HEK293T (cell line): ENCODE results near the gene EMSY.
"Not testable (repeated sequence)": the region's sequence is repeated elsewhere in the genome, so short reads cannot be mapped to it uniquely, and the experiment has no call there.

ENCODE experiments used
- CTCF ChIA-PET: fragments of 350-600 bp; formaldehyde crosslinking; extraction: SDS; loops from one replicate; lab custom pipeline; 2021; ENCODE audit warnings: antibody characterized with exemption, inconsistent platforms; lab: Yijun Ruan, JAX
- POLR2A ChIA-PET: fragments of 350-600 bp; formaldehyde crosslinking; extraction: SDS; loops from one replicate; lab custom pipeline; 2020; ENCODE audit warnings: antibody characterized with exemption, inconsistent platforms; lab: Yijun Ruan, JAX
- DNase-seq: peaks from one replicate; pipeline ENCODE4 v3.0.0; 2012; ENCODE audit warnings: mixed read lengths; ENCODE audit errors: extremely low spot score
- ARNT ChIP-seq: fragments of 450-650 bp; IDR thresholded peaks from 2 replicates; pipeline ENCODE4 v1.6.1; 2017; ENCODE audit warnings: mild to moderate bottlenecking
- BHLHE40 ChIP-seq: fragments of 450-650 bp; IDR thresholded peaks from 2 replicates; pipeline ENCODE4 v1.6.1; 2016; ENCODE audit warnings: mild to moderate bottlenecking, moderate library complexity, borderline replicate concordance
- CTBP1 ChIP-seq: fragments of 450-650 bp; IDR thresholded peaks from 2 replicates; pipeline ENCODE4 v1.6.1; 2016; ENCODE audit warnings: borderline replicate concordance
- ELF4 ChIP-seq: fragments of 450-650 bp; IDR thresholded peaks from 2 replicates; pipeline ENCODE4 v1.6.1; 2017; ENCODE audit warnings: antibody characterized with exemption
- FOXA1 ChIP-seq: fragments of 450-650 bp; IDR thresholded peaks from 2 replicates; pipeline ENCODE4 v1.6.1; 2016; ENCODE audit warnings: mild to moderate bottlenecking
- FOXK2 ChIP-seq: fragments of 450-650 bp; IDR thresholded peaks from 2 replicates; pipeline ENCODE4 v1.6.1; 2016; ENCODE audit warnings: mild to moderate bottlenecking
- FOXM1 ChIP-seq: fragments of 450-650 bp; IDR thresholded peaks from 2 replicates; pipeline ENCODE4 v1.6.1; 2017; ENCODE audit warnings: mild to moderate bottlenecking, borderline replicate concordance
- HDGF ChIP-seq: fragments of 450-650 bp; IDR thresholded peaks from 2 replicates; pipeline ENCODE4 v1.6.1; 2017; ENCODE audit warnings: antibody characterized with exemption, borderline replicate concordance
- L3MBTL2 ChIP-seq: fragments of 450-650 bp; conservative IDR thresholded peaks from 2 replicates; pipeline ENCODE4 v1.6.1; 2016; ENCODE audit warnings: mild to moderate bottlenecking
- LEF1 ChIP-seq: fragments of 450-650 bp; IDR thresholded peaks from 2 replicates; pipeline ENCODE4 v1.6.1; 2017; ENCODE audit warnings: mild to moderate bottlenecking, borderline replicate concordance
- NFRKB ChIP-seq: fragments of 450-650 bp; IDR thresholded peaks from 2 replicates; pipeline ENCODE4 v1.6.1; 2016; ENCODE audit warnings: mild to moderate bottlenecking, moderate library complexity
- SP1 ChIP-seq: fragments of 450-650 bp; IDR thresholded peaks from 2 replicates; pipeline ENCODE4 v1.6.1; 2017
- SUZ12 ChIP-seq: fragments of 450-650 bp; IDR thresholded peaks from 2 replicates; pipeline ENCODE4 v1.6.1; 2016; ENCODE audit warnings: mild to moderate bottlenecking
- TARDBP ChIP-seq: fragments of 450-650 bp; IDR thresholded peaks from 2 replicates; pipeline ENCODE4 v1.6.1; 2016
- ZNF384 ChIP-seq: fragments of 450-650 bp; IDR thresholded peaks from 2 replicates; pipeline ENCODE4 v1.6.1; 2016
- TF ChIP-seq, protein P1 (sequence below): fragments of 450-650 bp; IDR thresholded peaks from 2 replicates; pipeline ENCODE4 v1.6.1; 2016

EMSY gene, protein sequence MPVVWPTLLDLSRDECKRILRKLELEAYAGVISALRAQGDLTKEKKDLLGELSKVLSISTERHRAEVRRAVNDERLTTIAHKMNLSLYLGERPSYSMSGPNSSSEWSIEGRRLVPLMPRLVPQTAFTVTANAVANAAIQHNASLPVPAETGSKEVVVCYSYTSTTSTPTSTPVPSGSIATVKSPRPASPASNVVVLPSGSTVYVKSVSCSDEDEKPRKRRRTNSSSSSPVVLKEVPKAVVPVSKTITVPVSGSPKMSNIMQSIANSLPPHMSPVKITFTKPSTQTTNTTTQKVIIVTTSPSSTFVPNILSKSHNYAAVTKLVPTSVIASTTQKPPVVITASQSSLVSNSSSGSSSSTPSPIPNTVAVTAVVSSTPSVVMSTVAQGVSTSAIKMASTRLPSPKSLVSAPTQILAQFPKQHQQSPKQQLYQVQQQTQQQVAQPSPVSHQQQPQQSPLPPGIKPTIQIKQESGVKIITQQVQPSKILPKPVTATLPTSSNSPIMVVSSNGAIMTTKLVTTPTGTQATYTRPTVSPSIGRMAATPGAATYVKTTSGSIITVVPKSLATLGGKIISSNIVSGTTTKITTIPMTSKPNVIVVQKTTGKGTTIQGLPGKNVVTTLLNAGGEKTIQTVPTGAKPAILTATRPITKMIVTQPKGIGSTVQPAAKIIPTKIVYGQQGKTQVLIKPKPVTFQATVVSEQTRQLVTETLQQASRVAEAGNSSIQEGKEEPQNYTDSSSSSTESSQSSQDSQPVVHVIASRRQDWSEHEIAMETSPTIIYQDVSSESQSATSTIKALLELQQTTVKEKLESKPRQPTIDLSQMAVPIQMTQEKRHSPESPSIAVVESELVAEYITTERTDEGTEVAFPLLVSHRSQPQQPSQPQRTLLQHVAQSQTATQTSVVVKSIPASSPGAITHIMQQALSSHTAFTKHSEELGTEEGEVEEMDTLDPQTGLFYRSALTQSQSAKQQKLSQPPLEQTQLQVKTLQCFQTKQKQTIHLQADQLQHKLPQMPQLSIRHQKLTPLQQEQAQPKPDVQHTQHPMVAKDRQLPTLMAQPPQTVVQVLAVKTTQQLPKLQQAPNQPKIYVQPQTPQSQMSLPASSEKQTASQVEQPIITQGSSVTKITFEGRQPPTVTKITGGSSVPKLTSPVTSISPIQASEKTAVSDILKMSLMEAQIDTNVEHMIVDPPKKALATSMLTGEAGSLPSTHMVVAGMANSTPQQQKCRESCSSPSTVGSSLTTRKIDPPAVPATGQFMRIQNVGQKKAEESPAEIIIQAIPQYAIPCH (N-terminal part only)

GRCh38 chr11:76444384-76445120 is at the start of gene EMSY:
Gene EMSY, plus strand, starts transcription at chr11:76445018. Its CDS starts 1,921 bp downstream, at chr11:76446939.
- peak; percentile 94 for DNase-seq
- TF ChIP-seq CTBP1 (no peak), ELF4 (peak; percentile 68), SUZ12 (no peak), L3MBTL2 (peak; percentile 79), FOXM1 (no peak), SP1 (no peak), ZNF384 (no peak), HDGF (no peak), TARDBP (no peak), LEF1 (no peak), BHLHE40 (no peak), NFRKB (peak; percentile 77), FOXA1 (no peak), FOXK2 (no peak)
- TF ChIP-seq, protein P1, sequence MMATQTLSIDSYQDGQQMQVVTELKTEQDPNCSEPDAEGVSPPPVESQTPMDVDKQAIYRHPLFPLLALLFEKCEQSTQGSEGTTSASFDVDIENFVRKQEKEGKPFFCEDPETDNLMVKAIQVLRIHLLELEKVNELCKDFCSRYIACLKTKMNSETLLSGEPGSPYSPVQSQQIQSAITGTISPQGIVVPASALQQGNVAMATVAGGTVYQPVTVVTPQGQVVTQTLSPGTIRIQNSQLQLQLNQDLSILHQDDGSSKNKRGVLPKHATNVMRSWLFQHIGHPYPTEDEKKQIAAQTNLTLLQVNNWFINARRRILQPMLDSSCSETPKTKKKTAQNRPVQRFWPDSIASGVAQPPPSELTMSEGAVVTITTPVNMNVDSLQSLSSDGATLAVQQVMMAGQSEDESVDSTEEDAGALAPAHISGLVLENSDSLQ = peak; percentile 44
- ChIA-PET POLR2A (interaction anchor here (0.7 to 1.5 kb wide), 4 partner anchors 14 to 63 kb away, joined by 3 to 6 read pairs (median 4); partner anchors contain the start of genes GVQW3 and THAP12), CTCF (no interaction called here)

- CTCF ChIA-PET = no interaction called here
- no peak for DNase-seq
- TF ChIP-seq HDGF (no peak), FOXK2 (no peak)
- POLR2A ChIA-PET = no interaction called here
Observed at GRCh38 chr11:76395296-76395695, 49.5 kb upstream of the EMSY start.

GRCh38 chr11:76397383-76397782 is 47.4 kb upstream of the EMSY start:
- POLR2A ChIA-PET = no interaction called here
- CTCF ChIA-PET = no interaction called here
- TF ChIP-seq, protein P1 = no peak
- no peak for TF ChIP-seq L3MBTL2
- no peak for DNase-seq

DNA sequence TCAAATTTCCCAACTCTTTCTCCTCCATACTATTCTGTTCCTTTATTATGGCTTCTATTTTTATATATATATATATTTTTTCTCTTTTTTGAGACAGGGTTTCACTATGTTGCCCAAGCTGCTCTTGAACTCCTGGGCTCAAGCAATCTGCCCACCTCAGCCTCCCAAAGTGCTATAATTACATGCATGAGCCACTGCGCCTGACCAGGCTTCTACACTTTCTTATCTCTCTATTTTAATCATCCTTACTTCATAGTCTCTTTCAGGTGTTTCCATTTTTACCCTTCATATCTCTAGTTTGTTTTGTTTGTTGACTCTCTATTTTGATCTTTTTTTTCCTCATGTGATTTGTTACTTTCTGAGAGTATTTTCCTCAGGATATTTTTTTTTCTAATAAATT is 43.9 kb upstream of the EMSY start:
- ChIA-PET POLR2A (no interaction called here), CTCF (interaction anchor here (0.9 kb wide), 1 partner anchor 14 kb away, joined by 4 read pairs; no protein-coding TSS in a partner anchor)
- TF ChIP-seq, protein P1 = no peak
- TF ChIP-seq SUZ12 = no peak
- no peak for DNase-seq

- CTCF ChIA-PET, DNase-seq, POLR2A ChIA-PET: not testable (repeated sequence)
Observed at GRCh38 chr11:76401484-76401883, 43.3 kb upstream of the EMSY start.

DNA sequence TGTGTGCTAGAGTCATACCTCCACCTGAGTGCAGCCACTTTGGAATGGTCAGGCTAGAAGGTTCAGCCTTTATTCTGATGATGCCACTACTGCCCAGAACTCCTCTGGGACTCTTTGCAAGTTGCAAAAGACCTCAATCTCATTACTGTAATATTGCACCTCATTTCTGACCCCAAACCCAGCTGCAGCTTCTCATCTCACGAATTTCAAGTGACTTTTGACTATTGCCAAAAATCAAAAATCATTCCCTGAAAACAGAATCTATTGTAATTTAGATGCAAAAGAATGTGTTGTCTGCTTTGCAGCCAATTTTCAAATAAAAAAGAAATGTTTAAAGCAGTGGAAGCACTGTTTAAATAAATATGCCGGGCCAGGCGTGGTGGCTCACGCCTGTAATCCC is 38.5 kb upstream of the EMSY start:
- TF ChIP-seq L3MBTL2 (no peak), SP1 (no peak), ARNT (no peak), FOXM1 (no peak), BHLHE40 (no peak)
- TF ChIP-seq, protein P1 = no peak
- ChIA-PET POLR2A (no interaction called here), CTCF (interaction anchor here (0.6 kb wide), 1 partner anchor 1597 kb away, joined by 3 read pairs; no protein-coding TSS in a partner anchor)
- no peak for DNase-seq
